GM18526 (cell line): Measurements from ENCODE around the gene GCM1.

ENCODE experiments used
- POLR2A ChIP-seq: IDR thresholded peaks from 3 replicates; pipeline ENCODE4 v1.6.1; 2011; ENCODE audit not compliant: insufficient read length; ENCODE audit errors: extremely low read depth

The GCM1 gene

GRCh38 chr6:53124131-53124800 lies 24.4 kb downstream of the GCM1 start:
- TF ChIP-seq POLR2A = no peak

GRCh38 chr6:53119772-53120409 lies 28.8 kb downstream of the GCM1 start:
- no peak for TF ChIP-seq POLR2A

- no peak for TF ChIP-seq POLR2A
These were observed 29.3 kb downstream of the GCM1 start for GRCh38 chr6:53119349-53119748.

- no peak for TF ChIP-seq POLR2A
These were observed 32.9 kb downstream of the GCM1 start for GRCh38 chr6:53115741-53116140.

- no peak for TF ChIP-seq POLR2A
These were observed 33.5 kb downstream of the GCM1 start for GRCh38 chr6:53115113-53115512.

GRCh38 chr6:53113742-53114141 lies 34.9 kb downstream of the GCM1 start:
- TF ChIP-seq POLR2A = no peak

- TF ChIP-seq POLR2A = no peak
These were observed 35.8 kb downstream of the GCM1 start for GRCh38 chr6:53112871-53113270.

- TF ChIP-seq POLR2A = no peak
These were observed 36.2 kb downstream of the GCM1 start for GRCh38 chr6:53112404-53112803.

GRCh38 chr6:53111865-53112264 lies 36.8 kb downstream of the GCM1 start:
- no peak for TF ChIP-seq POLR2A

GRCh38 chr6:53109612-53110011 lies 39.0 kb downstream of the GCM1 start:
- no peak for TF ChIP-seq POLR2A

- no peak for TF ChIP-seq POLR2A
These were observed 41.5 kb downstream of the GCM1 start for GRCh38 chr6:53107091-53107490.

GRCh38 chr6:53104916-53105315 lies 43.7 kb downstream of the GCM1 start:
- no peak for TF ChIP-seq POLR2A

- TF ChIP-seq POLR2A = no peak
These were observed 44.5 kb downstream of the GCM1 start for GRCh38 chr6:53103993-53104675.

- TF ChIP-seq POLR2A = no peak
These were observed 47.6 kb downstream of the GCM1 start for GRCh38 chr6:53101006-53101405.

GRCh38 chr6:53100561-53100960 lies 48.1 kb downstream of the GCM1 start:
- TF ChIP-seq POLR2A = no peak

GRCh38 chr6:53095716-53096115 lies 52.9 kb downstream of the GCM1 start:
- no peak for TF ChIP-seq POLR2A
